ENCODE results near the gene NPIPB9. TPM values are rescaled to one million over a fixed set of nuclear protein-coding genes. Genes with fewer than 3 reads are reported as not detected.
"Not testable (repeated sequence)": the region's sequence is repeated elsewhere in the genome, so short reads cannot be mapped to it uniquely, and the experiment has no call there.

Gene NPIPB9
- total and polyA plus RNA-seq, 10 donors, result 0.59 to 17.0 (median 5.4) TPM

- DNase-seq; H3K27ac ChIP-seq; H3K27me3 ChIP-seq (replicated peaks in 1 of 7); intact Hi-C loops (cut with DNase I; ENCODE audit: low total_unique reads); H3K4me1 ChIP-seq; H3K4me3 ChIP-seq; H3K9me3 ChIP-seq: not testable (repeated sequence)
- TF ChIP-seq POLR2AphosphoS5 (IDR thresholded peaks at IDR 0.05), result peak in 1 of 3 donors; percentile 29
- WGBS, 5 donors, result 0 to 10% (median 5%) methylated on average over 2 to 16 of the region's 27 CpGs; no CpG with 5 or more reads in 1 of the 5 donors
- peaks cover 0 to 19% (median 0%) of the 10 kb centered on the region in 6 donors for H3K36me3 ChIP-seq
Measured at GRCh38 chr16:28740631-28741030, 11.0 kb upstream of the NPIPB9 start.

GRCh38 chr16:28741295-28741694, 10.3 kb upstream of the NPIPB9 start:
- WGBS, 5 donors, result 65 to 72% (median 72%) methylated on average over 2 to 5 of the region's 9 CpGs; no CpG with 5 or more reads in 2 of the 5 donors
- H3K4me1 ChIP-seq, result not testable (repeated sequence)

DNA sequence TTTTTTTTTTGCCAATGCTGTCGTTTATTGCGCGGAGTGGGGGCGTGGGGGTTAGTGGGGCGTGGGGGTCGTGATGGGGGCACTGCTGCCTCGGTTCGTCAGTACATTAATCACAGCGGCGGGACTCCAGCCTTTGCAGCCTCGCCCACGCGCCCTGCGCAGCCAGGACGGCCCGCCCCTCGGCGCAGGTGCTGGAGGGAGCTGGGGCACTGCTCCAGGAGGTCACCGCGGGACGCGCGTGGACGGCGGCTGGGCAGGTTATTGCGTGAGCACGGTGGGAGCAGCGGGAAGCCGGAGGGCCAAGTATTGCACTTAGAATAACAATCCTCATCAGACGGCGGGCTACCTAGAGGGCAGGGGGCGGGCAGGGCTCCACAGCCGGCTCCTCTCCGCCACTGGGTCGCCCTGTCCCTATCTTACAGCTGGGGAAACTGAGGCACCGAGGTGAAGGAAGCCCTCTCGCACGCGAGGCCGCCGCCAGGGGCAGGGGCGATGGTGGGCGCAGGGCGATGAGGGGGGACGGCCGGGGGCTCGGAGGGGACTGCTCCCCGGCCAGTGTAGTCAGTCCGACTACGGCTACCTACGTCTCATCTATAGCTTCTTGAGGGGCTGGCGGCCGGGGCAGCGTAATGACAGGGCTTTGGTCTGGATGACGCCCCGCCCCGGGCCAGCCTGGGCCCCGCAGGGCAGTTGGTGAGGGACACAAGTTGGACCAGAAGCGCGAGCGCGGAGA, 4.8 kb upstream of the NPIPB9 start:
- H3K36me3 ChIP-seq; H3K27me3 ChIP-seq (replicated peaks in 1 of 7); H3K4me1 ChIP-seq; H3K27ac ChIP-seq; intact Hi-C loops (cut with DNase I; ENCODE audit: low total_unique reads); H3K4me3 ChIP-seq; H3K9me3 ChIP-seq: not testable (repeated sequence)
- peak; percentile 59 for DNase-seq
- WGBS, 5 donors, result 20 to 90% (median 44%) methylated on average over 3 to 25 of the region's 62 CpGs; no CpG with 5 or more reads in 1 of the 5 donors

More at GRCh38 chr16:28741295-28741694, 10.3 kb upstream of the NPIPB9 start:
- H3K9me3 ChIP-seq; H3K27ac ChIP-seq; H3K4me3 ChIP-seq; intact Hi-C loops (cut with DNase I; ENCODE audit: low total_unique reads); H3K27me3 ChIP-seq (replicated peaks in 1 of 7); DNase-seq: not testable (repeated sequence)
- peaks cover 0 to 15% (median 0%) of the 10 kb centered on the region in 6 donors for H3K36me3 ChIP-seq

DNA sequence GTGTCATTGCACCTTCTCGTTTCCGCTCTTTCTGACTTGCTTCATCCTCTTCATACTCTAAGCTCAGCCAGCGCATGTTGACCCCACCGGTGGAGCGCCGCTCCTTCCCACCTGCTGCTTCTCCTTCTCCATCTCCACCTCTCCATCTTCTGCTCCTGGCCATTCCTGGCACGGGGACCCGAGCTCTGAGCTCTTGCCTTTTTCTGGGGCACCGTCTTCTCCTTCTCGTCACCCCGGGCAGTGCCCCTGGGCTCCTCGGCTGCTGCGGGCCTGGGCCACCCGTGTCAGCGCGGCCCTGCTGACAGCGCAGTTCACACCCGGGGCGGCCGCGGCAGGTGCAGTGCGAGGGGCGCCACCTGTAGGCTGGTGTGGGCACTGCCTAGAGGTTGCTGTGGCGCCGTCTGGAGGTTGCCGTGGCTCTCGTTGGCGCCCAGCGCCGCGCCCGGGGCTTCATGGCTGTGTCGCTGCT, 1.6 kb upstream of the NPIPB9 start:
- H3K36me3 ChIP-seq; H3K4me1 ChIP-seq; H3K9me3 ChIP-seq; H3K27me3 ChIP-seq (replicated peaks in 1 of 7); intact Hi-C loops (cut with DNase I; ENCODE audit: low total_unique reads): not testable (repeated sequence)
- TF ChIP-seq, protein P1, sequence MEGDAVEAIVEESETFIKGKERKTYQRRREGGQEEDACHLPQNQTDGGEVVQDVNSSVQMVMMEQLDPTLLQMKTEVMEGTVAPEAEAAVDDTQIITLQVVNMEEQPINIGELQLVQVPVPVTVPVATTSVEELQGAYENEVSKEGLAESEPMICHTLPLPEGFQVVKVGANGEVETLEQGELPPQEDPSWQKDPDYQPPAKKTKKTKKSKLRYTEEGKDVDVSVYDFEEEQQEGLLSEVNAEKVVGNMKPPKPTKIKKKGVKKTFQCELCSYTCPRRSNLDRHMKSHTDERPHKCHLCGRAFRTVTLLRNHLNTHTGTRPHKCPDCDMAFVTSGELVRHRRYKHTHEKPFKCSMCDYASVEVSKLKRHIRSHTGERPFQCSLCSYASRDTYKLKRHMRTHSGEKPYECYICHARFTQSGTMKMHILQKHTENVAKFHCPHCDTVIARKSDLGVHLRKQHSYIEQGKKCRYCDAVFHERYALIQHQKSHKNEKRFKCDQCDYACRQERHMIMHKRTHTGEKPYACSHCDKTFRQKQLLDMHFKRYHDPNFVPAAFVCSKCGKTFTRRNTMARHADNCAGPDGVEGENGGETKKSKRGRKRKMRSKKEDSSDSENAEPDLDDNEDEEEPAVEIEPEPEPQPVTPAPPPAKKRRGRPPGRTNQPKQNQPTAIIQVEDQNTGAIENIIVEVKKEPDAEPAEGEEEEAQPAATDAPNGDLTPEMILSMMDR (IDR thresholded peaks at IDR 0.05 in 8 of 11, conservative IDR thresholded peaks at IDR 0.05 in 3 of 11), result peak in 4 of 11 experiments; percentile 41 to 54 (median 47)
- TF ChIP-seq POLR2AphosphoS5 (IDR thresholded peaks at IDR 0.05), result peak in 1 of 3 donors; percentile 8
- 11 to 20% (median 12%) methylated on average over 12 to 21 of the region's 33 CpGs for WGBS, 5 donors
- Histone ChIP-seq H3K27ac (peak overlapping the region in 4 of 8 donors; percentile 44 to 68 (median 60)), H3K4me3 (peak overlapping the region in 2 of 8 donors; percentile 39 to 53)
- DNase-seq, result peak; percentile 82

DNA sequence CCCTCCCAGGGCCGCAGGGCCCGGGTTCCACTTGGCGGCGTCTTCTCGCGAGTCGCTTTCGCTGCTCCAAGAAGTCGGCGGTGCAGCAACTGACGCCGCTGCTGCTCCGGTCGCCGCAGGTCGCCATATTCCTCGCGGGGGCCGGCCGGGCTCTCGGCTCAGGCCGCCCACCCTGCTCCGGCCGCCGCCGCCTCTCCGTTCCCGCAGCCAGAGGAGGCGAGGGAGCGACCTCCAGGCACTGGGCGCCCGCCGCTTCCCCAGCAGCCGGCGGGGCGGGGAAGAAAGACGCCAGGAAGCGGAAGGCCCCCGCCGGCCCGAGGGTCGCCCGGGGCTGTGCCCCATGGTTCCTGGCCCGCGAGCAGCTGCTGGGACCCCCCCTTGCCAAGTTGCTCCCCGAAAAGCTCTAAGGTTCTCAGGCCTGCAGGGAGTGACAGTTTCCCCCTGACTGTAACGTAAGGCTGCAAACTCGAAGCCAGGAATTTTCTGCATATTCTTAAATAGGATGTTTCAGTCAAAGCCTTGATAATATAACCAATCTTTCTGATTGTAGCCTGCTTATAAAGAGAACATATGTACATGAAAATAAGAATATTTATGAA, 1.0 kb upstream of the NPIPB9 start:
- peak overlapping the region in 2 of 8 donors; percentile 39 to 53 for H3K4me3 ChIP-seq
- DNase-seq; intact Hi-C loops (cut with DNase I; ENCODE audit: low total_unique reads); H3K9me3 ChIP-seq; H3K36me3 ChIP-seq; H3K27me3 ChIP-seq (replicated peaks in 1 of 7); H3K4me1 ChIP-seq: not testable (repeated sequence)
- peak overlapping the region in 3 of 8 donors; percentile 44 to 68 (median 56) for H3K27ac ChIP-seq
- whole genome bisulfite sequencing, 5 donors, result no CpG with 5 or more reads among the region's 48 CpGs

DNA sequence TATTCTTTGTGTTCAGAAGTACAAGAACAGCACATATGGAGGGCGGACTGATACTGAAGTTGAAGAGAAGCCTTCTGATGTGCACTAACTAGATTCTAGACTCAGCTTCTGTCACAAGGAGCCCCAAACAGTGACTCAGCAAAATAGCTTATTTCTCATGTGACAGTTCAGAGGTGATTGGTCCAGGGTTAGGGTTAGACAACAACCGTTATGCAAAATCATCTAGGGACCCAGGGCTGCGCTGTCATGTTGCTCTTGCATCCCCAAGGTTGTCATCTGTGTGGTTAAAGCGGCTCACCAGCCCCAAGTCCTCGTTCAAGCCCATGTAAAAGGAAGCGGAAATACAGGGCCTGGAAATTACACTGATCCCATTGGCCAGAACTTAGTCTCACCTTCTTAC, 30.1 kb downstream of the NPIPB9 start:
- H3K4me1 ChIP-seq; H3K27ac ChIP-seq; H3K27me3 ChIP-seq (replicated peaks in 1 of 7); H3K9me3 ChIP-seq; H3K36me3 ChIP-seq; intact Hi-C loops (cut with DNase I; ENCODE audit: low total_unique reads); H3K4me3 ChIP-seq; DNase-seq: not testable (repeated sequence)
- WGBS, 5 donors, result no CpG with 5 or more reads among the region's 6 CpGs

GRCh38 chr16:28782357-28782756, 30.8 kb downstream of the NPIPB9 start:
- intact Hi-C loops (cut with DNase I; ENCODE audit: low total_unique reads); DNase-seq; H3K27me3 ChIP-seq (replicated peaks in 1 of 7); H3K36me3 ChIP-seq; H3K4me1 ChIP-seq; H3K9me3 ChIP-seq; H3K4me3 ChIP-seq; H3K27ac ChIP-seq: not testable (repeated sequence)
- WGBS, 5 donors, result no CpG with 5 or more reads among the region's 4 CpGs
